PFSK-1 (cell line): ENCODE results near the gene FOXP4.

Experiments used
- FOXP2 ChIP-seq: optimal IDR thresholded peaks from 2 replicates; pipeline ENCODE3; 2011; ENCODE audit warnings: borderline replicate concordance, control low read depth, inconsistent platforms; ENCODE audit not compliant: insufficient read depth; ENCODE audit errors: extremely low read length, extremely low read depth
- POLR2AphosphoS5 ChIP-seq: IDR thresholded peaks from 2 replicates; pipeline ENCODE4 v1.6.1; 2012; ENCODE audit warnings: low read depth, mild to moderate bottlenecking, control low read depth, low read length, moderate library complexity
- SIN3A ChIP-seq: IDR thresholded peaks from 2 replicates; pipeline ENCODE4 v1.6.1; 2012; ENCODE audit warnings: mild to moderate bottlenecking, low read length, moderate library complexity, borderline replicate concordance; ENCODE audit not compliant: insufficient read depth
- TAF1 ChIP-seq: IDR thresholded peaks from 2 replicates; pipeline ENCODE4 v1.6.1; 2012; ENCODE audit warnings: low read length, control low read depth, borderline replicate concordance; ENCODE audit not compliant: insufficient read depth
- TF ChIP-seq, protein P1 (sequence below), 2 experiments: IDR thresholded peaks; 2 replicates each; pipeline versions ENCODE4 v1.6.1 to v1.8.0; 2011 to 2012; ENCODE audit warnings: low read depth in 2 of 2, low read length in 2 of 2, control low read depth in 1 of 2, inconsistent platforms in 1 of 2, mild to moderate bottlenecking in 1 of 2, moderate library complexity in 1 of 2; ENCODE audit not compliant: insufficient read depth in 1 of 2

FOXP4 gene

DNA sequence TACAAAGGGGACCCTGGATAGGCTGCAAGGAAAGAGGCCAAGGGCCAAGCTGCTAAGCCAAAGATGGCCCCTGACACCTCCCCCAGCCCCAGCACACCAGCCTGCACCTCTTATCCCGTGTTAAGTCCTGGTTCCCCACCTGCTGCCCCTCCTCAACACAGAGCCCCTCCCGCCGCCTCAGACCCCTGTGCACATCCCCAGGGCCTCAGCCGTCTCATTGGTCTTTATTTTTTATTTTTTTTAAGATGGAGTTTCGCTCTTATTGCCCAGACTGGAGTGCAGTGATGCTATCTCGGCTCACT lies 55.0 kb downstream of the FOXP4 start:
- TF ChIP-seq TAF1 = no peak
- no peak for TF ChIP-seq SIN3A
- TF ChIP-seq, protein P1, sequence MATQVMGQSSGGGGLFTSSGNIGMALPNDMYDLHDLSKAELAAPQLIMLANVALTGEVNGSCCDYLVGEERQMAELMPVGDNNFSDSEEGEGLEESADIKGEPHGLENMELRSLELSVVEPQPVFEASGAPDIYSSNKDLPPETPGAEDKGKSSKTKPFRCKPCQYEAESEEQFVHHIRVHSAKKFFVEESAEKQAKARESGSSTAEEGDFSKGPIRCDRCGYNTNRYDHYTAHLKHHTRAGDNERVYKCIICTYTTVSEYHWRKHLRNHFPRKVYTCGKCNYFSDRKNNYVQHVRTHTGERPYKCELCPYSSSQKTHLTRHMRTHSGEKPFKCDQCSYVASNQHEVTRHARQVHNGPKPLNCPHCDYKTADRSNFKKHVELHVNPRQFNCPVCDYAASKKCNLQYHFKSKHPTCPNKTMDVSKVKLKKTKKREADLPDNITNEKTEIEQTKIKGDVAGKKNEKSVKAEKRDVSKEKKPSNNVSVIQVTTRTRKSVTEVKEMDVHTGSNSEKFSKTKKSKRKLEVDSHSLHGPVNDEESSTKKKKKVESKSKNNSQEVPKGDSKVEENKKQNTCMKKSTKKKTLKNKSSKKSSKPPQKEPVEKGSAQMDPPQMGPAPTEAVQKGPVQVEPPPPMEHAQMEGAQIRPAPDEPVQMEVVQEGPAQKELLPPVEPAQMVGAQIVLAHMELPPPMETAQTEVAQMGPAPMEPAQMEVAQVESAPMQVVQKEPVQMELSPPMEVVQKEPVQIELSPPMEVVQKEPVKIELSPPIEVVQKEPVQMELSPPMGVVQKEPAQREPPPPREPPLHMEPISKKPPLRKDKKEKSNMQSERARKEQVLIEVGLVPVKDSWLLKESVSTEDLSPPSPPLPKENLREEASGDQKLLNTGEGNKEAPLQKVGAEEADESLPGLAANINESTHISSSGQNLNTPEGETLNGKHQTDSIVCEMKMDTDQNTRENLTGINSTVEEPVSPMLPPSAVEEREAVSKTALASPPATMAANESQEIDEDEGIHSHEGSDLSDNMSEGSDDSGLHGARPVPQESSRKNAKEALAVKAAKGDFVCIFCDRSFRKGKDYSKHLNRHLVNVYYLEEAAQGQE (IDR thresholded peaks at IDR 0.05; ENCODE audit: insufficient read depth in 1 of 2, low read depth in 2 of 2, low read length in 2 of 2) = no peak
- no peak for TF ChIP-seq FOXP2
- no peak for TF ChIP-seq POLR2AphosphoS5

DNA sequence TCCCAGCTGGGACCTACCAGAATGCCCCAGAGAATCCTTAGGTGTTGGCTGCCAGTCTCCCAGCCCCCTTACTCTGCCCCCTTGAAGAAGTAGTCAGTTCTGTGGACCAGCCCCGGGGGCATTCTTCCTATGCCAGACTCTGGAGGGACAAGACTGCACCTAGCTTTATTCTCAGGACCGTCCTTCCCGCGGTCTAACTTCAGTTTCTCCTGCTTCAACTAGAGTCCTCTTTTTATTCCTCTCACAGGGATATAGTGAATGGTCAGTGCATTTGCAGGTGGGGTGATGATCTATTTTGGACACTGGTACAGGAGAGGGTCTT lies 56.2 kb downstream of the FOXP4 start:
- TF ChIP-seq TAF1 (no peak), FOXP2 (no peak), SIN3A (no peak), POLR2AphosphoS5 (no peak)
- TF ChIP-seq, protein P1 (IDR thresholded peaks at IDR 0.05; ENCODE audit: insufficient read depth in 1 of 2, low read depth in 2 of 2, low read length in 2 of 2) = no peak

DNA sequence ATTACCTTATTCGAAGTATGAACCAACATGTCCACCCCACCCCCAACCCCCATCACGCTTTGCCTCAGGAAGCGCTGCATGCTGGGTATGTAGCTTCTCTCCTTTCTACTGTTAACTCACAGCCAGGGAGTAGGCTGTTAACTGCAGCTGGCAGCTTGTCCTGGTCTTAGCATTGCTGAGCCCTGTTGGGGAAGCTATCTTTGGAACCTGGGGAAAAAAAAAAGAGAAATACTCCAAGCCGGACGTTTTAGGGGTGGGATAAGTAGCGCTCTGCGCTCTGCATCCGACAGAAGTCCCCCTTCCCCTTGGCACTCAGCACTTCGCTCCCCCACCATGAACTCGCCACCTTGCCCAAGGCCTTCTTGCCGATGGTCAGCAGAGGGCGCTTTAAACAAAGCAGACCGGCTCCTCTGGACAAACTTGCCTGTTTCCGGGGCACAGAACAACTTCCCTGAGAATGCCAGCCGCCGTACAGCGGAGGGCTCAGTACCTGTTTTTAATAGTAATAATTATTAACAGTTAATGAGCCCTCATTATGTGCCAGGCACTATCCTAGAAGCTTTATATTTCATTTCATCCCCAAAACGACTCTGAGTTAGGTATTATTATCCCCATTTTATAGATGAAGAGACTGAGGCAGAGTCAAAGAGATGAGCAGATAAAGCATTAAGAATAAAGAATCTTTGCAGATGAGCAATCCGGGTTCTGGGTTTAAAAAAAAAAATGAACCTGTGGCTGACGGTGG lies 56.9 kb downstream of the FOXP4 start:
- TF ChIP-seq POLR2AphosphoS5 (peak; percentile 60; the same call in 1 of the 2 replicates), SIN3A (peak; percentile 37; the same call in 1 of the 2 replicates), TAF1 (peak; percentile 32; the same call in 1 of the 2 replicates), FOXP2 (no peak)
- TF ChIP-seq, protein P1 (IDR thresholded peaks at IDR 0.05; ENCODE audit: insufficient read depth in 1 of 2, low read depth in 2 of 2, low read length in 2 of 2) = no peak

DNA sequence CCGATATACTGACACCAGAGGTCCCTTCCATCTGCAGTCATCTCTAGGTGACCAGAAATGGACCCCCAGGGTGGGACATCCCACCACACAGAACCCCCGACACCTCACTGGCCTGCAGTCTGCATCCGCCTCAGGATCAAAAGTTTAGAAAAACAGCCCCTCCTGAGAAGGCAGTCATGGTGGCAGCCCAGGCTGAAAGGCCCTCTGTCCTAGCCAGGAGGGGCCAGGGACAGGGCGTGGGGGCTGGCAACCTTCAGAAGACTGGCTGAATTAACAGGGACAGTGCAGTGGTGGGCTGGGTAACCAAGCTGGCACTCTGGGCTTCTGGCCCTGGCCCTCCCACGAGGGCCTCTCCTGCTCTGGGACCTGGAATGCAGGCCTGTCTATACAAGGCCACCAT lies 57.8 kb downstream of the FOXP4 start:
- TF ChIP-seq POLR2AphosphoS5 (no peak), TAF1 (no peak), FOXP2 (no peak), SIN3A (no peak)
- TF ChIP-seq, protein P1 (IDR thresholded peaks at IDR 0.05; ENCODE audit: insufficient read depth in 1 of 2, low read depth in 2 of 2, low read length in 2 of 2) = no peak

DNA sequence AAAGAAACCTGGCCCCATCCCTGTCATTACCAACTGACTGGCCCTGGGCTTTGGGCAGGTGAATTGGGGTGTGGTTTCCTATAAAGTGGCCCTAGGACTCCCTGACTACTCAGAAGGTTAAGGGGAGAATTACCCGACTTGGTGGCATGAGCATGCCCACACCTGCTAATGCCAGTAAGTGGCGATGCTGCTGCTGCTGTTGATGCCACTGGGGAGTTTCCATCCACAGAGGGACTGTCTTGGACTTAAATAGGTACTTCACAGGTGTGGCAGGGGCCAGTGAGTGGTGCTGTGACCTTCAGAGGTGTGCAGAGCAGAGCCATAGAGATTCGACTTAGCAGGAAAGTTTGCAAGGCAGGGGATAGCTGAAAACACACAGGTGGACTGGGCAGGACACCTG lies 59.5 kb downstream of the FOXP4 start:
- TF ChIP-seq FOXP2 (no peak), POLR2AphosphoS5 (no peak), SIN3A (no peak)
